Measurements from ENCODE around the gene TLR9. TPM values are rescaled to one million over a fixed set of nuclear protein-coding genes. Genes with fewer than 3 reads are reported as not detected.

Gene TLR9
- total RNA-seq, 1 donor from 2014 or later = not detected

DNA sequence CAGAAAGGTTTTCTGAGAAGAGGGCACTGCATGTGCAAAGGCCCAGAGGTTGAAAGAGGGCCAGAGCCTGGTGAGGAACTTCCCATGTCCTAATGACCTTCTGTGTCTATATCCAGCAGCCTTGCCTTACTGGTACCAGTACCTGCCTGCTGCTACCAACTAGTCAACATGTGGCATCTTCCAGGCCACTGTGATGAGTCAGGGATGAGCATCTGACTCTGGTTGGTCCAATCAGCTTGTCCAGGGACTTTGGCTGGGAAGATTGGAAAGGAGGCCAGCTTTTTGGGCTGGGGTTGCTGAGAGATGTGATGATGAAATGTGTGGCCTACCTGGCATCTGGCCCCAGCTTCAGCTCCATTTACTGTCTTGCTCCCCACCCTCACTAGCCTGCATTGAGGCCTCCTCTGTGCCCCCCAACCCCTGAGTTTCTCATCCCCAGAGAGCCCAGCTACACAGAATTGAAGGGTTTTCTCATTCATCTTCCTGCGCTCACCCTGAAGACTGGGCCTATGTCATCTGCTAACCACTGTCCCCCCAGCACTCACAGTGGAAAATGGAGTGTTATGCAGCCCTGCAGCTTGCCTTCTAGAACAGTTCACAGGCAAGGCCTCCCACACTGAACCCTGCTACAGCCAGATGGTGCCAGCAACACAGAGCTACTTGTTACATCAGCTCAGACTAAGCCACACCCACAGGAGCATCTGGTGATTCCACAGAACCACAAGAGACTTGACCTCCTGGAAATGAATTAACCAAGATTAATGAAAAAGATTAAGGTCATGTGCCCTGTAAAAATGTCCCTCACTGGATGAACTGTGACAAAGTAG, 14.8 kb upstream of the TLR9 start:
- Histone ChIP-seq H3K27me3 (ENCODE audit: control insufficient read depth, insufficient read depth, low read length) (no peaks in the 10 kb centered on the region), H3K4me3 (ENCODE audit: low read depth, low read length) (no peak overlapping the region), H3K36me3 (ENCODE audit: control insufficient read depth, insufficient read depth, low read length) (peaks cover 3% of the 10 kb centered on the region)
- DNase-seq (ENCODE audit: low read depth) = peak; percentile 72
- TF ChIP-seq CTCF (IDR thresholded peaks at IDR 0.05; ENCODE audit: insufficient read depth, low read length, severe bottlenecking) = peak; percentile 13
- FAIRE-seq = no peak

DNA sequence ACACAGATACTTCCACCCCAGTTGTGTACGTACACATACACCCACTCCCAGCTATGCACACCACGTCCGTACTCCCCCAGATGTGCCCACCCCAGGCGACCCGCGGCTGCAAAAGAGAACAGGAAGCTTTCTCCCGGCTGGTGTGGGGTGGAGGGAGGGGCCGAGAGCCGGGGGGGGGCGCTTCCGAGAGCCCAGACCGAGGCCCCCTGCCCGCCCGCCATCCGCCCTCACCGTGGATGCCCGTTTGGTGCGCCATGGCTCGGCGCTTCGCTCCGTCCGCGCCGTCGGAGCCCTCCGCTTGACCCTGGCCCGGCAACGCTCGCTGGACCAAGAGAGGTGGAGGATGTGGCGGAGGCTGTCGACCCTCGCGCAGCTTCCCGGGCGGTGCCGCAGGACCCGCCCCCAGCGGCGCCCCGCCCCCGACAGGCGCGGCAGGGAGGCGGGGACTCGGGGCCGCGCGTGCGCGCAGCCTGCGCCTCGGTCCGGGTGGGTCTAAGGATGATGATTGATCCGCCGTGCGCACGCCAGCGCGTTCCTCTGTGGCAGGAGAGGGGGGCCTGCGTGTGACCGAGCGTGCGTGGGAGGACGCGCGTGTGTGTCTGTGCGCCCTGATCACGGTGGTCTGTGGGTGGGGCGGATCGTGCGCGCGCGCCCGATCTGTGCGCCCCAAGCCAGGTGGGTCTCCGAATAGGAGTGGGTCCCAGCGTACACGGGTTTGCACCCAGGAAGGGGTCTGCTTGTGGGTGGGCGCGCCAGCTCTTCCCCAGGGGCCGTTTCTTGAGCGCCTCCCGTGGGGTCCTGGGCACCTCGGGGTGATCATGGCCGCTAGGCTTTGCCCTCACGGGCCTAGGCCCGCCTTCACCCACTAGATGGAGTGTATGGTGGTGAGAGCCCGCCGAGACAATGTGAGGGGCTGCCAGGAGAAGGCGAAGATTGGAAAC, 13.6 kb upstream of the TLR9 start, which contains the start of gene TWF2:
TWF2 (minus strand) TSS at position 398 of the 941 bp plus-strand sequence; CDS start at position 256, 142 bp downstream.
- H3K36me3 ChIP-seq (ENCODE audit: control insufficient read depth, insufficient read depth, low read length) = peaks cover 11% of the 10 kb centered on the region
- FAIRE-seq (no peak), DNase-seq (ENCODE audit: low read depth) (peak; percentile 52)
- no peaks in the 10 kb centered on the region for H3K27me3 ChIP-seq (ENCODE audit: control insufficient read depth, insufficient read depth, low read length)
- H3K4me3 ChIP-seq (ENCODE audit: low read depth, low read length) = peak within 1 kb of the TSS; percentile 94
- TF ChIP-seq CTCF (IDR thresholded peaks at IDR 0.05; ENCODE audit: insufficient read depth, low read length, severe bottlenecking) = peak; percentile 52

GRCh38 chr3:52238193-52238760, 12.8 kb upstream of the TLR9 start:
- TF ChIP-seq CTCF (IDR thresholded peaks at IDR 0.05; ENCODE audit: insufficient read depth, low read length, severe bottlenecking) = no peak
- Histone ChIP-seq H3K36me3 (ENCODE audit: control insufficient read depth, insufficient read depth, low read length) (peaks cover 11% of the 10 kb centered on the region), H3K27me3 (ENCODE audit: control insufficient read depth, insufficient read depth, low read length) (no peaks in the 10 kb centered on the region), H3K4me3 (ENCODE audit: low read depth, low read length) (peak overlapping the region; percentile 94)
- DNase-seq (ENCODE audit: low read depth) (no peak), FAIRE-seq (peak; percentile 7)

DNA sequence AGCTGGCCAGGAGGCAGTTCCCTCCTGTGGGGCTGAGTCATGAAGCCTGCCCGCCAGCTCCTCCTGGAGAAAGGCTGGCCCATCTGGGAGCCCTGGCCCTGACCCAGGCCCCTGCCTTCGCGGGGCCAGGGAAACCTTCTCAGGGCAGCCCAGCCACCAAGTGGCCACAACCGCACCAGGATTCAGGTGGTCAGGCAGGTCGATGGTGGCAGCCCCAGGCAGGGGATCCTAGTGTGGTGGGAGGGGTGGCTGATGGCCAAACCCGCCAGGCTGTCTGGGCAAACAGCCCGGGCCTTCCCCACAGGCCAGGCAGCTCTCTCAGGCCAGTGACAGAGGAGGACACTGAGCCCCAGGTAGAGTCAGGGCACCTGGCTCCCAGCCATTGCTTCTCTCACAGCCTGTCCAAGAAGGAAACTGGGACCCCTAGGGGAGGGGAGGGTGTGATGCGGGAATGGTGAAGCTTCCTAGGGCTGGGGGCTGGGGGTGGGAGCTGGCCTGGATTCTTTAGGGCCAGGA, 12.3 kb upstream of the TLR9 start:
- peaks cover 11% of the 10 kb centered on the region for H3K36me3 ChIP-seq (ENCODE audit: control insufficient read depth, insufficient read depth, low read length)
- no peaks in the 10 kb centered on the region for H3K27me3 ChIP-seq (ENCODE audit: control insufficient read depth, insufficient read depth, low read length)
- H3K4me3 ChIP-seq (ENCODE audit: low read depth, low read length) = no peak overlapping the region
- no peak for FAIRE-seq
- TF ChIP-seq CTCF (IDR thresholded peaks at IDR 0.05; ENCODE audit: insufficient read depth, low read length, severe bottlenecking) = no peak
- DNase-seq (ENCODE audit: low read depth) = peak; percentile 68

DNA sequence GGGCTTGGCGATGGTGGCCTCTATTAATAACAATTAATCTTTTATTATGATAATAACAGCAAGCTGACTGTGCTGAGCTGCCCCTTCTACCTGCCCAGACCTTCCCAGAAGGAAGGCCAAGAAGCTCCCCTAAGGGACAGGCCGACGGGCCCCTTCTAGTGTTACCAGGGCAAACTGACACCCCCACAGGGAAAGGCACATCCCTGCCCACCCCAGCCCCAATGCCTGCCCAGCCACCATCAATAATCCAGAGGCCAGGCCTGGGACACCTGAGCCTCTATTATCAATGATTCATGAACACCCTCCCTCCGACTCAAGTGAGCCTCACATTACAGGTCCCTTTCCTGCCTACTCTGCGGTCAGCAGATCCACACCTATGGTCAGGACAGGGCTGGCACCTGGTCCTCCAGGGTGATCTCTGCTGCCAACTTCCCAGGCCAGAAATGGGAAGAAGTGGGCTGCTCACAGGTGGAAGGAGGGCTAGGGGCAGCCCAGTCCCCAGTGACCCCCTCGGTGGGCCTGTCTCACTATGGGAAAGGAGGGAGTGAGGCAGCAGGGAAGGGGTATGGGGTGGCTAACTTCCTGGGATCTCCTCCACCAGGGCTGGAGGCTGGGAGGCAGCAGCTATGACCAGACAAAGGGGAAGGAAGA, 11.7 kb upstream of the TLR9 start:
- TF ChIP-seq CTCF (IDR thresholded peaks at IDR 0.05; ENCODE audit: insufficient read depth, low read length, severe bottlenecking) = no peak

More for the DNA sequence above, 11.7 kb upstream of the TLR9 start:
- Histone ChIP-seq H3K27me3 (ENCODE audit: control insufficient read depth, insufficient read depth, low read length) (no peaks in the 10 kb centered on the region), H3K36me3 (ENCODE audit: control insufficient read depth, insufficient read depth, low read length) (peaks cover 11% of the 10 kb centered on the region), H3K4me3 (ENCODE audit: low read depth, low read length) (no peak overlapping the region)
- DNase-seq (ENCODE audit: low read depth) (no peak), FAIRE-seq (no peak)

Measured in bronchial epithelial cell (primary cell).